Aorta (tissue), 5 donors: ENCODE data around the gene ARHGEF37. TPM values are rescaled to one million over a fixed set of nuclear protein-coding genes. Genes with fewer than 3 reads are reported as not detected.
"Not testable (repeated sequence)": the region's sequence is repeated elsewhere in the genome, so short reads cannot be mapped to it uniquely, and the experiment has no call there.

Experiments
- ATAC-seq: fragments of 200-7000 bp; cut with Tn5 transposase; one replicate; pipeline ENCODE4 v1.9.1; 2022; ENCODE audit warnings: moderate library complexity; ENCODE audit not compliant: low FRiP score
- DNase-seq, 2 donors: peaks; one replicate each; pipeline ENCODE4 v3.0.0-alpha.2; 2020
- H3K27ac ChIP-seq, 2 donors: one replicate each; pipeline ENCODE4 v1.5.1; 2013; ENCODE audit warnings: low read length in 2 of 2, mild to moderate bottlenecking in 2 of 2, moderate library complexity in 2 of 2, control low read depth in 1 of 2, inconsistent platforms in 1 of 2, low read depth in 1 of 2
- H3K27me3 ChIP-seq, 2 donors: one replicate each; pipeline ENCODE4 v1.6.1; 2013; ENCODE audit warnings: control low read depth in 1 of 2, low read length in 1 of 2, mild to moderate bottlenecking in 1 of 2, moderate library complexity in 1 of 2; ENCODE audit not compliant: insufficient read depth in 2 of 2, control insufficient read depth in 1 of 2
- H3K36me3 ChIP-seq, 2 donors: one replicate each; pipeline ENCODE4 v1.6.1; 2013; ENCODE audit warnings: control low read depth in 1 of 2, low read length in 1 of 2, mild to moderate bottlenecking in 1 of 2; ENCODE audit not compliant: insufficient read depth in 2 of 2, control insufficient read depth in 1 of 2
- H3K4me1 ChIP-seq, 2 donors: one replicate each; pipeline ENCODE4 v1.6.1; 2013; ENCODE audit warnings: low read length in 2 of 2, control low read depth in 1 of 2, mild to moderate bottlenecking in 1 of 2, moderate library complexity in 1 of 2; ENCODE audit not compliant: insufficient read depth in 2 of 2, control insufficient read depth in 1 of 2
- H3K4me3 ChIP-seq, 2 donors: one replicate each; pipeline ENCODE4 v1.5.1; 2013; ENCODE audit warnings: low read length in 2 of 2, control low read depth in 1 of 2, mild to moderate bottlenecking in 1 of 2
- H3K9me3 ChIP-seq: one replicate; pipeline ENCODE4 v1.6.1; 2013; ENCODE audit warnings: mild to moderate bottlenecking, low read length; ENCODE audit not compliant: control insufficient read depth
- WGBS, 2 donors: extraction: QIAGEN DNeasy Blood & Tissue Kit; methylation state at CpG; one replicate each; pipeline ENCODE4 v1.1.7; 2013; 5-methylcytosine and 5-hydroxymethylcytosine counted together
- intact Hi-C, 2 donors: fragments of 100-400 bp; cut with DNase I; formaldehyde crosslinking; loops; one replicate each; pipeline versions ENCODE4 v1.14.2 to v1.15.0; 2022
- polyA plus RNA-seq, 2 donors: library from polyadenylated mRNA; stranded (reverse); fragments of 200-250 nt; gene quantifications; one replicate each; pipeline ENCODE4 v1.2.3, GENCODE V29; 2013
- total RNA-seq, 2 donors: library from RNA; stranded (reverse); fragmentation: NEBNext Ultra II Directional; extraction: Animal tissue kit (Norgen Biotek cat#: 25700); gene quantifications; one replicate each; pipeline ENCODE4 v1.2.1, GENCODE V29; 2021
- donor health status: healthy with polysubstance abuse.
- donor health status: Bipolar disorder and iron deficiency.
- donor health status: DM: no; HTN: no; CAD: no.
- donor health status: DM: no; HTN: no; CAD: no.
- donor health status: DM: yes; HTN: yes; CAD: no.

ARHGEF37 gene
- total and polyA plus RNA-seq, 4 donors: 2.7 to 18.0 (median 9.2) TPM

- no peak for ATAC-seq
- 87 to 92% methylated on average over 2 of the region's 2 CpGs for WGBS, 2 donors
- intact Hi-C loops: no loop called here
Observed at GRCh38 chr5:149593370-149593769, 12.1 kb downstream of the ARHGEF37 start.

GRCh38 chr5:149594206-149594895 lies 13.1 kb downstream of the ARHGEF37 start:
- WGBS, 2 donors: 52 to 58% methylated on average over 5 of the region's 5 CpGs
- intact Hi-C loops: no loop called here
- Histone ChIP-seq H3K36me3 (no peaks in the 10 kb centered on the region), H3K27ac (no peak overlapping the region), H3K4me3 (no peak overlapping the region), H3K27me3 (no peaks in the 10 kb centered on the region), H3K4me1 (peaks cover 3 to 5% of the 10 kb centered on the region in 2 donors), H3K9me3 (no peaks in the 10 kb centered on the region)
- DNase-seq (no peak), ATAC-seq (no peak)

More at GRCh38 chr5:149593370-149593769, 12.1 kb downstream of the ARHGEF37 start:
- Histone ChIP-seq H3K27me3 (no peaks in the 10 kb centered on the region), H3K36me3 (no peaks in the 10 kb centered on the region), H3K9me3 (no peaks in the 10 kb centered on the region), H3K27ac (no peak overlapping the region), H3K4me3 (no peak overlapping the region), H3K4me1 (peaks cover 5% of the 10 kb centered on the region in 2 donors)
- no peak for DNase-seq

GRCh38 chr5:149595105-149595504 lies 13.8 kb downstream of the ARHGEF37 start:
- H3K4me1 ChIP-seq, H3K27me3 ChIP-seq, H3K36me3 ChIP-seq, ATAC-seq, H3K9me3 ChIP-seq, intact Hi-C loops, H3K4me3 ChIP-seq, H3K27ac ChIP-seq, DNase-seq: not testable (repeated sequence)
- 73 to 77% methylated on average over 3 of the region's 3 CpGs for WGBS, 2 donors

GRCh38 chr5:149596712-149597111 lies 15.4 kb downstream of the ARHGEF37 start:
- intact Hi-C loops: no loop called here
- no peak overlapping the region for H3K27ac ChIP-seq
- peaks cover 3 to 5% of the 10 kb centered on the region in 2 donors for H3K4me1 ChIP-seq
- H3K27me3 ChIP-seq: no peaks in the 10 kb centered on the region
- DNase-seq: no peak
- no peaks in the 10 kb centered on the region for H3K9me3 ChIP-seq
- H3K4me3 ChIP-seq: no peak overlapping the region
- peaks cover 0 to 5% of the 10 kb centered on the region in 2 donors for H3K36me3 ChIP-seq
- ATAC-seq: peak; percentile 37
- 95 to 97% methylated on average over 2 of the region's 2 CpGs for WGBS, 2 donors

GRCh38 chr5:149597618-149598017 lies 16.3 kb downstream of the ARHGEF37 start:
- DNase-seq: no peak
- no peaks in the 10 kb centered on the region for H3K9me3 ChIP-seq
- peaks cover 3 to 5% of the 10 kb centered on the region in 2 donors for H3K4me1 ChIP-seq
- H3K27ac ChIP-seq: no peak overlapping the region
- ATAC-seq: no peak
- no peak overlapping the region for H3K4me3 ChIP-seq
- intact Hi-C loops: no loop called here
- WGBS, 2 donors: 97 to 100% methylated on average over 7 of the region's 7 CpGs
- H3K27me3 ChIP-seq: no peaks in the 10 kb centered on the region
- H3K36me3 ChIP-seq: peaks cover 0 to 7% of the 10 kb centered on the region in 2 donors

GRCh38 chr5:149598234-149598633 lies 16.9 kb downstream of the ARHGEF37 start:
- H3K27ac ChIP-seq, ATAC-seq, DNase-seq, intact Hi-C loops, H3K9me3 ChIP-seq, H3K36me3 ChIP-seq, H3K4me3 ChIP-seq, H3K4me1 ChIP-seq, H3K27me3 ChIP-seq: not testable (repeated sequence)
- 92 to 96% methylated on average over 2 of the region's 2 CpGs for WGBS, 2 donors

GRCh38 chr5:149598966-149599365 lies 17.7 kb downstream of the ARHGEF37 start:
- H3K27me3 ChIP-seq: no peaks in the 10 kb centered on the region
- peaks cover 0 to 7% of the 10 kb centered on the region in 2 donors for H3K36me3 ChIP-seq
- peaks cover 3 to 5% of the 10 kb centered on the region in 2 donors for H3K4me1 ChIP-seq
- H3K27ac ChIP-seq: no peak overlapping the region
- no peak overlapping the region for H3K4me3 ChIP-seq
- DNase-seq (no peak), ATAC-seq (no peak)
- no peaks in the 10 kb centered on the region for H3K9me3 ChIP-seq
- WGBS, 2 donors: 94 to 97% methylated on average over 3 of the region's 3 CpGs
- intact Hi-C loops: no loop called here

- intact Hi-C loops: no loop called here
- peaks cover 2 to 3% of the 10 kb centered on the region in 2 donors for H3K4me1 ChIP-seq
- WGBS, 2 donors: 95 to 98% methylated on average over 4 of the region's 4 CpGs
- ATAC-seq (no peak), DNase-seq (no peak)
- no peaks in the 10 kb centered on the region for H3K27me3 ChIP-seq
- no peak overlapping the region for H3K4me3 ChIP-seq
- H3K36me3 ChIP-seq: peaks cover 0 to 7% of the 10 kb centered on the region in 2 donors
- H3K27ac ChIP-seq: no peak overlapping the region
- H3K9me3 ChIP-seq: no peaks in the 10 kb centered on the region
Observed at GRCh38 chr5:149599375-149599774, 18.1 kb downstream of the ARHGEF37 start.

GRCh38 chr5:149600932-149601331 lies 19.6 kb downstream of the ARHGEF37 start:
- DNase-seq (no peak), ATAC-seq (no peak)
- no peak overlapping the region for H3K27ac ChIP-seq
- H3K27me3 ChIP-seq: no peaks in the 10 kb centered on the region
- H3K4me1 ChIP-seq: no peaks in the 10 kb centered on the region
- no peaks in the 10 kb centered on the region for H3K9me3 ChIP-seq
- peaks cover 0 to 7% of the 10 kb centered on the region in 2 donors for H3K36me3 ChIP-seq
- no peak overlapping the region for H3K4me3 ChIP-seq
- intact Hi-C loops: no loop called here
- 78 to 86% methylated on average over 3 of the region's 3 CpGs for WGBS, 2 donors
